ENCODE data around the gene TRIM45.

DNA sequence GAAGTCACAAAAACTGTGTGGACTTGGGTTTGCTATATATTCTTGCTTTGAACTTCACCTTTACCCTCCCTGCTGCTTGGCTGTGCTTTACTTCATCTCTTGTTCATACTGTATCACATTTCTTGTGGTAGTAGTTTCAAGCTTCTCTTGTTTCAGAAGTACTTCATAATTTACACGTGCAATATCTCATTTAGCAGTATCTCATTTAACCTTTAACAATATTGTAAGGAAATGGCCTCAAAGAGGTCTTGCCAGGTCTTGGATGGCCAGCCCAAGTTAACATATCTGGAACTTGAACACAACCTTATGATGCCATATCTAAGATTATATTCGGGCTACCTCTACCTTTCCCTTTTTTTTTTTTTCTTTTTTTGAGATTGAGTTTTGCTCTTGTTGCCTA is 1.7 kb upstream of the TRIM45 start:
- TF ChIP-seq, protein P1, sequence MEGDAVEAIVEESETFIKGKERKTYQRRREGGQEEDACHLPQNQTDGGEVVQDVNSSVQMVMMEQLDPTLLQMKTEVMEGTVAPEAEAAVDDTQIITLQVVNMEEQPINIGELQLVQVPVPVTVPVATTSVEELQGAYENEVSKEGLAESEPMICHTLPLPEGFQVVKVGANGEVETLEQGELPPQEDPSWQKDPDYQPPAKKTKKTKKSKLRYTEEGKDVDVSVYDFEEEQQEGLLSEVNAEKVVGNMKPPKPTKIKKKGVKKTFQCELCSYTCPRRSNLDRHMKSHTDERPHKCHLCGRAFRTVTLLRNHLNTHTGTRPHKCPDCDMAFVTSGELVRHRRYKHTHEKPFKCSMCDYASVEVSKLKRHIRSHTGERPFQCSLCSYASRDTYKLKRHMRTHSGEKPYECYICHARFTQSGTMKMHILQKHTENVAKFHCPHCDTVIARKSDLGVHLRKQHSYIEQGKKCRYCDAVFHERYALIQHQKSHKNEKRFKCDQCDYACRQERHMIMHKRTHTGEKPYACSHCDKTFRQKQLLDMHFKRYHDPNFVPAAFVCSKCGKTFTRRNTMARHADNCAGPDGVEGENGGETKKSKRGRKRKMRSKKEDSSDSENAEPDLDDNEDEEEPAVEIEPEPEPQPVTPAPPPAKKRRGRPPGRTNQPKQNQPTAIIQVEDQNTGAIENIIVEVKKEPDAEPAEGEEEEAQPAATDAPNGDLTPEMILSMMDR (IDR thresholded peaks at IDR 0.05; ENCODE audit: insufficient read depth, low read depth, low read length), result no peak
- TF ChIP-seq EZH2 (IDR thresholded peaks at IDR 0.05; ENCODE audit: insufficient read depth, low read length), result no peak

Measured in astrocyte (in vitro differentiated cells and primary cell).